GM19351 (cell line): ENCODE results near the gene KLHL29.
A peak's percentile ranks its signal among the peaks of the same experiment; 100 is the strongest.

ENCODE experiments used
- ATAC-seq: cut with Tn5 transposase; IDR thresholded peaks from one replicate; pipeline ENCODE4 v1.9.1; 2021; ENCODE audit warnings: mild to moderate bottlenecking, moderate library complexity; ENCODE audit not compliant: unreplicated experiment

KLHL29 gene

GRCh38 chr2:23420840-23421476 is 36.0 kb downstream of the KLHL29 start:
- no peak for ATAC-seq

- ATAC-seq = no peak
These were observed 37.4 kb downstream of the KLHL29 start for GRCh38 chr2:23422089-23423061.

DNA sequence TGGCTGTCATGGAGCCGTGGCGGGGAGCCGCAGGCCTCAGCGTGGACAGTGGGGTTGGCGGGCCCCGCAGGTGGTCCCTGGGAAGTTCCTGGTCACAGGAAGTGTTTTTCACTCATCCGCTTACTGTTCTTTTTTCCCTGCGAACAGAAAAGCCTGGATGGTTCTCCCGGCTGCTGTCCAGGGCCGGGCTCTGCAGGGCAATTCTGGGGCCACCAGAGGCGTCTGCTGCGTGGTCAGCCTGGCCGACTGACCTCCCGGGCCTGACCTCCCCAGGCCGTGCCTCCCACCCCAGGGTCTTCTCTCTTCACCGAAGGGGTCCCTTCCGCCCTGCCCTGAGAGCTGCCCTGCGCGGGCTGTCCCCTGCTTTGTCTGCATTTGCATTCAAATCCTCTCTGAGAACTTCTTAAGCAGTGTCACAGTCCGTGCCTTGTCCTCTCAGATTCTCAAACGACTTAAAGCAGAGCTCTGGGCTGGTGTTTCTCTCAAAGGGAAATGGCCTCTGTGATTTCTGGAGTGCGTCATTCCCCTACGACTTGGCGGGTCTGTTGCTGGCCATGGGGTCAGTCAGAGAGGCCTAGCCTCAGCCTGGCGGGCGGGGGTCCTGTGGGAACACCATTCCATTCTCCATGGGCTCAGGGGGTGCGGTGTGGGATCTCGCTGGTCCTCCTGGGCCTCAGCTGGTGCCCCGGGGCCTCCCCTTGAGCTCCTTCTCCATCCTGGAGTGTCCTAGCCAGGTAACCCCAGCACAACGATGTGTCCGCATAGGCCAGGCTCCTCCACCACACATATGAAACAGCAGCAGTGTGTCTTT is 38.3 kb downstream of the KLHL29 start:
- no peak for ATAC-seq

DNA sequence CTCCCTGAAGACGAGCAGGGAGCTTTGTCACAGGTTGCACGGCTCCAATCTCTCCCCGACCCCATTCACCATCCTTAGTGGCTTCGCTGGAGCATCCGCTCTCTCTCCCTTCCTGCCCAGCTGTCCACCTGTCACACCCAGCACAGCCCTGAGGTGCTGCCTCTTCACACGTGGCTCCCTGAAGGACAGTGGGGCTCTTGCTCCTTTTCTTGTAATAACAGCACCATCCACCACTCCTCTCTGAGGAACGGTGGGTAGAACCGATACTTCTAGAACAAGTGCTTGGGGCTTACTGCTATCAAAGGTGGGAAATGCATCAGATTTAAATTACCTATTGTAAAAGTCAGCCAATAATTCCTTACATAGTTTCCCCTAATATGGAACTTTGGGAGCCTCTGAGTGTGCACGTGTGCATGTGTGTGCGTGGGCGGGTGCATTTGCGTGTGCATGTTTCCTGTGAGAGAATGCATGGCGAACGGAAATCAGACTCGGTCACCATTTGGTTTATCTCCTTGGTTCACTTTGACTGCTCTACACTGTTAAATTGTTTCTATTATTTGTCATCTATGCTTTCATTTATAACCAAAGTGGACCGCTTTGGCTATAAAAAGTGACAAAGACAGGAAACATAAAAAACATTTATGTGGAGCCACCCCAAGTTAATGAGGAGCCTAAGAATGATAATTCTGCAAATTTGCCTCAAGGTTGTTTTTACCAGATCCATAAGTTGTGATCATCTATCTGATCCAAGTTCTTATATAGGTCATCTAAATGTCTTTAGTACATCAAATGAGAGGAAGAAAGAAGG is 39.1 kb downstream of the KLHL29 start:
- peak; percentile 57 for ATAC-seq

- no peak for ATAC-seq
These were observed 40.4 kb downstream of the KLHL29 start for GRCh38 chr2:23425338-23425871.

DNA sequence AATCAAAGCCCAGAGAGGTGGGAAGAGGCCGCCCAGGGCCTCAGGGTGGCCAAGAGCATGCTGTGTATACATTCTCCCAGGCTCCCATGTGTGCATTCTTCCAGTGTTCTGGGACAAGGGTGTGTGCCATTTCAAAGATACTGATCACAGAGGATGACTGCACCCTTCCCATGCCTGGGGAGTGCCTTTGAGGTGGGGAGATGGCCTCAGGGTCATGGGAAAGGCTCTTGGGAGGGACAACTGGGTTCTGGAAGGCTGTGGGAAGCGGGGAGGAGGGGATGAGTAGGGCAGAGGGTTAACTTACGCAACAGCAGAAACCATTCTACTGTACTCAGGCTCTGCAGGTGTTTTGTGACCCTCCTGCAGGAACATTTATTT is 40.9 kb downstream of the KLHL29 start:
- ATAC-seq = no peak

DNA sequence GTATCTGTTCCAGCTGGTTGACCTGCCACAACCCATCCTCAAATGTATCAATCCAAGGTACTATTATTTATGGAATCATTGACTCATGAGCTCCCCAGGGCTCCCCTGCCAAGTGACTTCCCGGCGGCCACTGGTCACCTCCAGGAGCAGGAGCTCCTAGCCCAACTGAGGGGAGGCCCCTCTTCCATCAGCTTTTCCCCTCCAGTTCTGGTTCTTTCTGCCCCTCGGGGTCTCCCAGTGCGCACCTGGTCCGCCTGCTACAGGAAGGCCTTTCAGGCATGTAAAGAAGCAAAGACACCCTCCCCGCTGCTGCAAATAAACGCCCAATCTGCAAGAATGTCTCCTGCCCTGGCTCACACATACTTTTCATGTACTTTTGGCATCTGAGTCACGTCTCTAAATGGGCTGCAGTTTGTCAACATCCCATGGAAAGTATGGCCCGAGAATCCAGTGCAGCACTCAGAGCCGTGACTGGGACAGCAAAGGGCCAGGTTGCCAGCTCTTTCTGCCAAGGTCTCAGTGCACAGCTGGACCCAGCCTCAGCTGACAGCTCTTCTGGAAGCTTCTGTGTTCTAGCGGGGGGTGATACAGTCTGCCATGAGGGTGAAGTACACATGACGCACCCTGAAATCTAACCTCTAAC is 41.4 kb downstream of the KLHL29 start:
- no peak for ATAC-seq

DNA sequence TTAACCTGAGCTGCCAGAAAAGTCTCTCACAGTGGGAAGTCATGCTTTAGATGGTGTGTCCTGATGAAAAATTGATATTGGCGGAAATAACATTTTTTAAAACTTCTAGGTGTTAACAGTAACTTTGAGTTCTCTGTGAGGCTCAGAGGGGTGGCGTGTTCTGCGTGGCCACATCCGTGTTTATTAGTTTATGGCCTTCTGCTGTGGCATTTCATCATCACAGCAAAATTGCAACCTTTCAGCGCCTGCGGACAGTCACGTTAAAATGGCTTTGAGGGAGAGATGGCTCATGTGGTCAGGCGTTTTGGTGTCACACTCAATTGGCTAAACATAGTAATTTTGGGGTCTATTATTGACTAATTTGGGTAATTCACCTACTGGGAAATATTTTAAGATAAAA is 42.4 kb downstream of the KLHL29 start:
- ATAC-seq = no peak

DNA sequence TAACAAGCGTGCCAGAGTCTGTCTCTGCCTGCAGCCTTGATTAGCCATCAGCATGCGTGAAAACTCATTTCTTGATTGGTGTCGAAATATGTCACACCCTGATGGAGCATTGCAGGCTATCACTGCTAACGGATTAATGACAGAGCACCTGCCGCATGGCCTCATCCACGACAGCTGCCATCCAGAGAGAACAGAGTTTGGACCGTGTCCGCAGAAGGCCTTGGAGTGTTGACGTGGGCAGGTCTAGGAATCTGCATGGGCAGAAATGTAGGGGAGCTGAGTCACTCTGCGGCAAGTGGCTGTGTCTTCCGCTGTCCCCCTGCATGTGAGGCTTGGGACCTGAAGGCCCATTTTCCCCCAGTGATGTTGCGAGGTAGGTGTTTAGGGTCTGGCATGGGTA is 43.0 kb downstream of the KLHL29 start:
- no peak for ATAC-seq

DNA sequence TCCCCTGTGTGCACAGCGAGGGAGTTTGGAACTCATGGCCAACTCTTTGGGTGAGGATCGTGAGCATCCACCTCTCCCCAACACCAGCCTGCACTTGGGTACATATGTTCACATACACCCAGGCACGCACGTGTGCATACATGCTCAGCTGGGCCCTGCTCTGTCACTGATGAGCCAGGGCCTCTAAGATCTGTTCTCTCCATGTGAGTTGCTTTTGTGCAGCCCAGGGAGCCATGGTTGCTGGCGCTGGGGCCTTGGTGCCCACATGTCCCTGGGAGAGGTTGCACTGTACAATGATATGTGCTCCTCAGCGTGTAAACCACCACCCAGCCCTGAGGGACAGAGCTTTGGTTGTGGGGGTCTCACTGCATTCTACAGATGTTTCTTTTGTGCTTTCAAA is 44.1 kb downstream of the KLHL29 start:
- ATAC-seq = no peak

DNA sequence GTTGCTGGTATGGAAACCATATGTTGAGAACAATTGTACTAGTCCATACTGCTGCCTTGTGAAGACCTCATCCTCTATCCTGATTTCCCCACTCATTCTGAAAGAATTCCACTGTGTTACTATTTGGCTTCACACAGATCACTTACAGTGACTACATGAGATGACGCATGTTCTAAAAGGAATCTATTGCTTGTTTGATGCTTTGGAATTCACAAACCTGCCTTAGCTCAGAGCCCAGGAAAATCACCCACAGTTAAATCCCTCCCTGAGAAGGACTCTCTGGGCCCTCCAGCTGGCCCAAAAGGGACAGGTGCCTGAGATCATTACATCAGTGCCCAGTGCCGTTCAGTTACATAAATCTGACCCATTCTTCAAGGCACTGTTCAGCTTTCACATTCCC is 45.3 kb downstream of the KLHL29 start:
- ATAC-seq = no peak

DNA sequence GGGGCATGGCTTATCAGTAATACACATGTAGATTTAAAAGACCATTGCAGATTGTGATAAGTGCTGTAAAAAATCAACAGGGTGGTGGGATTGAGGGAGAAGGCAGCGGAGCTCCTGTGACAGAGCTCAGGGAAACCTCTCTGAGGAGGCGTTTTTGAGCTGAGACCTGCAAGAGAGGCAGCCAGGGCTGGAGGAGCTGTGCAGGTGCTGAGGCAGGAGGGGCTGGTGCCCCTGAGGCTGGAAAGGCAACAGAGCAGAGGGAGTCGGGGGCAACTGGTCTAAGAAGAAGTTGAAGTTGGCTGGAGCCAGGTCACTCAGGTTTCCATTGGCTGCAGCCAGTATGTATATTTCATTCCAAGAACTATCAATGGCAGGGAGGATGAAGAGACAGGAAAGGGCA is 47.6 kb downstream of the KLHL29 start:
- ATAC-seq = no peak

- no peak for ATAC-seq
These were observed 48.3 kb downstream of the KLHL29 start for GRCh38 chr2:23433282-23433681.

GRCh38 chr2:23434721-23435121 is 49.7 kb downstream of the KLHL29 start:
- no peak for ATAC-seq

GRCh38 chr2:23435250-23436035 is 50.5 kb downstream of the KLHL29 start:
- ATAC-seq = no peak

GRCh38 chr2:23436346-23437098 is 51.5 kb downstream of the KLHL29 start:
- no peak for ATAC-seq

DNA sequence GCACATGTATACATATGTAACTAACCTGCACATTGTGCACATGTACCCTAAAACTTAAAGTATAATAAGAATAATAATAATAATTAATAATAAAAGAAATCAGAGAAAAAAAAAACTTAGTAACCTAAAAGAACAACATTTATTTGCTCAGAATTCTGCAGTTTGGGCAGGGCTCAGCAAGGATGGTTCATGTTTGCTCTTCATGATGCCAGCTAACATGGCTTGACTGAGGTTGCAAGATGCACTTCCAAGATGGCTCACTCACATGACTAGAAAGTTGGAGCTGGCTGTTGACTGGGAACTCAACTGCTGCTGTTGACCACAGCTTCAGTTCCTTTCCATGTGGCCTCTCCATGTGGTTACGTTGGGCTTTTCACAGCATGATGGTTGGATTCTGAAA is 56.4 kb downstream of the KLHL29 start:
- ATAC-seq = no peak

GRCh38 chr2:23445450-23445868 is 60.5 kb downstream of the KLHL29 start:
- ATAC-seq = peak; percentile 49
